Activated naive CD8-positive, alpha-beta T cell (primary cell): Measurements from ENCODE around the gene CDC42BPG.
A peak's percentile ranks its signal among the peaks of the same experiment; 100 is the strongest.

Experiments
- H3K27ac Mint-ChIP-seq: one replicate; pipeline ENCODE4 v1.8.0; 2021; ENCODE audit warnings: mixed read lengths
- H3K27me3 Mint-ChIP-seq: one replicate; pipeline ENCODE4 v1.8.0; 2021; ENCODE audit warnings: mixed read lengths
- H3K36me3 Mint-ChIP-seq: one replicate; pipeline ENCODE4 v1.8.0; 2021; ENCODE audit warnings: mixed read lengths
- H3K4me1 Mint-ChIP-seq: one replicate; pipeline ENCODE4 v1.8.0; 2021; ENCODE audit warnings: low read depth, mixed read lengths
- H3K4me3 Mint-ChIP-seq: one replicate; pipeline ENCODE4 v1.8.0; 2021; ENCODE audit warnings: mild to moderate bottlenecking, mixed read lengths
- H3K9me3 Mint-ChIP-seq: one replicate; pipeline ENCODE4 v1.8.0; 2021; ENCODE audit warnings: low read depth, mixed read lengths

Gene CDC42BPG

GRCh38 chr11:64872790-64873488, 28.5 kb upstream of the CDC42BPG start:
- Mint-ChIP-seq H3K27ac (peak overlapping the region; percentile 91), H3K27me3 (no peaks in the 10 kb centered on the region), H3K4me3 (peak overlapping the region; percentile 48), H3K36me3 (peaks cover 8% of the 10 kb centered on the region), H3K4me1 (peaks cover 82% of the 10 kb centered on the region), H3K9me3 (no peaks in the 10 kb centered on the region)

- no peaks in the 10 kb centered on the region for H3K27me3 Mint-ChIP-seq
- H3K4me3 Mint-ChIP-seq = peak overlapping the region; percentile 76
- peaks cover 84% of the 10 kb centered on the region for H3K4me1 Mint-ChIP-seq
- peaks cover 11% of the 10 kb centered on the region for H3K36me3 Mint-ChIP-seq
- H3K9me3 Mint-ChIP-seq = no peaks in the 10 kb centered on the region
- H3K27ac Mint-ChIP-seq = peak overlapping the region; percentile 91
Observed at GRCh38 chr11:64871492-64871891, 27.0 kb upstream of the CDC42BPG start.

- peak overlapping the region; percentile 92 for H3K27ac Mint-ChIP-seq
- H3K36me3 Mint-ChIP-seq = peaks cover 10% of the 10 kb centered on the region
- peak overlapping the region; percentile 76 for H3K4me3 Mint-ChIP-seq
- peaks cover 84% of the 10 kb centered on the region for H3K4me1 Mint-ChIP-seq
- no peaks in the 10 kb centered on the region for H3K27me3 Mint-ChIP-seq
- H3K9me3 Mint-ChIP-seq = no peaks in the 10 kb centered on the region
Observed at GRCh38 chr11:64870893-64871466, 26.5 kb upstream of the CDC42BPG start.

DNA sequence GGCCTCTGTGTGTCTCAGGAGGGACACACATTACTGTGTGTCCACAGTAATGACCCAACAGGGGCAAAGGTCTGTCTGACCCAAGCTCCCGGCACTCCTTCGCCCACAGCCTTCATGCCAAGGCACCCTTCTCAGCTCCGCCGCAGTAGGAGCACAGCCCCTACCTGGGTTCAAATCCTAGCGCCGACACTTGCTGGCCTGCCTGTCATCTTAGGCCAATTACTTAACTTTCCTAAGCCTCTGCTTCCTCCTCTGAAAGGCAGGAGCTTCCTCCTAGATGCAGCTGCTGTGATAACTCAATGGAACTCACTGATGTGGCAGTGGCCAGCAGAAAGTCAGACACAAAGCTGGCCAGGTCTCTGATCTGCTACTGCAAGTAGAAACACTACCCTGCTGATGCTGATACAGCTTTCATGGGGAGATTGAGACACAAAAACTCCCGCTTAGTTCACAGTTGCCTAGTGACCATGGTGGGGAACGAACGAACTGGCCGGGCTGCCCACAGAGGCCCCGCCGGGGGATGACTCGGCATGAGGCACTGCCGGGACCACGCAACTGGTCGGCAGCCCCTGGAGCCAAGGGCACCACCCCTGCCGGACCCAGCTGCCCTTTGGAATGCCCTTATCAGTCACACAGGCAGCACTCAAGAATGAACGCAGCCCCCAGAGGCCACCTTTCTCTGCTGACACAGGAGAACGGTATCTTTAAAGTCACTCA, 25.9 kb upstream of the CDC42BPG start:
- Mint-ChIP-seq H3K4me1 (peaks cover 84% of the 10 kb centered on the region), H3K9me3 (no peaks in the 10 kb centered on the region), H3K27ac (peak overlapping the region; percentile 92), H3K27me3 (no peaks in the 10 kb centered on the region), H3K36me3 (peaks cover 14% of the 10 kb centered on the region), H3K4me3 (peak overlapping the region; percentile 68)

GRCh38 chr11:64869571-64870175, 25.2 kb upstream of the CDC42BPG start:
- no peaks in the 10 kb centered on the region for H3K9me3 Mint-ChIP-seq
- H3K27me3 Mint-ChIP-seq = no peaks in the 10 kb centered on the region
- peaks cover 14% of the 10 kb centered on the region for H3K36me3 Mint-ChIP-seq
- peaks cover 84% of the 10 kb centered on the region for H3K4me1 Mint-ChIP-seq
- peak overlapping the region; percentile 92 for H3K27ac Mint-ChIP-seq
- peak overlapping the region; percentile 68 for H3K4me3 Mint-ChIP-seq

DNA sequence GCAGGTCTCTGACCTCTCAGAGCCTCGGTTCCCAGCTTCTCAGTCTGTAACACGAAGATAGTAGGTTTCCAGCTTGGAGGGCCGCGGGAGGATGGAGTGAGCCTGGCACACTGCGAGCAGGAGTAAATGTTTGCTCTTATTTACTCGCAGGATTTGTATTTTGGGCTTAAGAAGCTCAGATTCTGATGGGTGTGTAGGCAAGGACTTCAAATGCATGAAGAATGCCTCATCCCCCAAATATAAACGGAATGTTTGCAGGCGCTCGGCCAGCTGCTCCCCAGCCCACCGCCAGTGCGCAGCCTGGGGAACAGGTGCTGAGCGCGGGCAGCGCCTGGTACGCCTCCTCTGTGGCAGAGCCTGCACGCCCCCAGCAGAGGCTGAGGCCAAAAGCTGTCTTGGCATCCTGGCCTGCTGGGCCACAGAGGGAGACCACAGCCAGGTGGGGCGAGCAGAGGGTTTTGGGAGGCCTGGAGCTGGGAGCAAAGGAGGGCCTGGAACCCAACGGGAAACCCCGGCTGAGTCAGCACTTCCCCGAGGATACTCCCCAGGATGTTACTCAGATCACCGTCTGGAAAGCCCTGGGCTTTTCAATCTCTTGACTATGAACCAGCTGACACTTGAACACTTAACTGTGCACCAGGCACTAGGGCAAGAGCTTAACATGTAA, 24.6 kb upstream of the CDC42BPG start:
- H3K36me3 Mint-ChIP-seq = peaks cover 14% of the 10 kb centered on the region
- peak overlapping the region; percentile 78 for H3K4me3 Mint-ChIP-seq
- no peaks in the 10 kb centered on the region for H3K27me3 Mint-ChIP-seq
- peak overlapping the region; percentile 92 for H3K27ac Mint-ChIP-seq
- H3K9me3 Mint-ChIP-seq = no peaks in the 10 kb centered on the region
- peaks cover 84% of the 10 kb centered on the region for H3K4me1 Mint-ChIP-seq

DNA sequence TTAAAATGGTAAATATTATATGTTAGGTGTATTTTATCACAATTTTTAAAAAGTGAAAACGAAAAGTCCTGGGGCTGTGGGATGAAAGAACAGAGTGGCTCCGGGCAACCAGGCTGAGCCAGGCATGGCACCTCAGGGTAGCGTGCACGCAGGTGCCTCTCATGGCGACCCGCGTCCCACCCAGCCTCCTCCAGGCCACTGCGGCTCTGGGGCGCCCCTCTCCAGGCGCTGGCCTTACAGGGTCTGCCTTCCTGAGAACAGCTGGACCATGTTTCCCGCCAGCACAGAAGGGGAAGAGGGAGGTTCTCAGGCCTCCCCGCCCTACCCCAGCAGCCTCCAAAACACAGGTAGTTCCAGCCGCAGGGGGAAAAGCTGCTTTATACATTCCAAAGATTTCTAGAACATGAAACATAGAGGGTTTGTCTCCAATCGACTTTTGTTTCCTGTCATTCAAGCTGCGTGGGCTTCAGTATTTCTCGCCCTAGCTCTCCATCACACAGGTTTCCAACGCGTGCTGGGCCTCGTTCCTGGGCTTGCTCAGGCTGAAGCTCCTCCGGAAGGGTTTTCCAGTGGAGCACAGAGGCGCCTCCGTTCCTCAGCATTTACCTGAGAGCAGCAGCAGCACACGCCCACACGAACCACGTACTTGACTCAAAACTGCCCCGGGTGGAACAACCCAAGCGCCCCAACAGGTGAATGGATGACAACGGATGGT, 23.5 kb upstream of the CDC42BPG start:
- H3K4me3 Mint-ChIP-seq = peak overlapping the region; percentile 78
- H3K9me3 Mint-ChIP-seq = no peaks in the 10 kb centered on the region
- H3K4me1 Mint-ChIP-seq = peaks cover 86% of the 10 kb centered on the region
- no peaks in the 10 kb centered on the region for H3K27me3 Mint-ChIP-seq
- peak overlapping the region; percentile 92 for H3K27ac Mint-ChIP-seq
- peaks cover 14% of the 10 kb centered on the region for H3K36me3 Mint-ChIP-seq

DNA sequence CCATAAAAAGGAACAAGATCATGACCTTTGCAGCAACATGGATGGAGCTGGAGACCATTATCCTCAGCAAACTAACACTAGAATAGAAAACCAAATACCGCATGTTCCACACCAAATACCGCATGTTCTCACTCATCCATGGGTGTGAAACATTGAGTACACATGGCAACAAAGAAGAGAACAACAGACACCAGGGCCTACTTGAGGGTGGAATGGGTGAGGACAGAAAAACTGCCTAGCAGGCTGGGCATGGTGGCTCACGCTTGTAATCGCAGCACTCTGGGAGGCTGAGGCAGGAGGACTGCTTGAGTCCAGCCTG, 21.7 kb upstream of the CDC42BPG start:
- H3K36me3 Mint-ChIP-seq = peaks cover 14% of the 10 kb centered on the region

DNA sequence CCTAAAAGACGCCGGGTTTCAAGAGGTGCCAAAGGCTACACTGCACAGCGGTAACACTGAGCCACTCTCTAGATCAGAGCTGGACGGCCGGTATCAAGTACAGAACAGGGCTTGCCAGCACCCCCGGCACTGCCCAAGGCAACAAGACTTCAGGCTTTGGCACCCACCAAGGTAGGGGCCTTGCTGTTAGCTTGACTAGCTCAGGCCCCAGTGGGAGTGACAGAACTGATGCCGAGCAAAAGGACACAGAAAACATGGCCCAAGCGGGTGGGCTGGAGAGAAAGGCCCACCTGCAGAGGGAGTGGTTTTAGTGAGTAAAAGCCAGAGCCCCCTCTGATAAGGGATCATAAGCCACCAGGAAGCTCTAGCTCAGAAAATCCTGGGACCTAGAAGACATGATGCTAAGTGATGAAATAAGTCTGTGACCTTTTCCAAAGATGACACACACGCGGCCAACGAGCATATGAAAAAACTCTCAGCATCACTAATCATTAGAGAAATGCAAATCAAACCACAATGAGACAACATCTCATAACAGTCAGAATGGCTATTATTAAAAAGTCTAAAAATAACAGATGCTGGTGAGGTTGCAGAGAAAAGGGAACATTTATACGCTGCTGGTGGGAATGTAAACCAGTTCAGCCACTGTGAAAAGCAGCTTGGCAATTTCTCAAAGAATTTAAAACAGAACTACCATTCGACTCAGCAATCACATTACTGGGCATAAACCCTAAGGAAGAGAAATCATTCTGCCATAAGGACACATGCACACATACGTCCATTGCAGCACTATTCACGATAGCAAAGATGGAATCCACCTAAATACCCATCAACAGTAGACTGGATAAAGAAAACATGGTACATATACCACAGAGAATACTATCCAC, 21.1 kb upstream of the CDC42BPG start:
- no peaks in the 10 kb centered on the region for H3K9me3 Mint-ChIP-seq
- H3K36me3 Mint-ChIP-seq = peaks cover 14% of the 10 kb centered on the region
- H3K27me3 Mint-ChIP-seq = no peaks in the 10 kb centered on the region
- H3K4me3 Mint-ChIP-seq = peak overlapping the region; percentile 73
- peaks cover 89% of the 10 kb centered on the region for H3K4me1 Mint-ChIP-seq
- H3K27ac Mint-ChIP-seq = peak overlapping the region; percentile 94

More for the DNA sequence above, 21.7 kb upstream of the CDC42BPG start:
- H3K4me1 Mint-ChIP-seq = peaks cover 87% of the 10 kb centered on the region
- H3K9me3 Mint-ChIP-seq = no peaks in the 10 kb centered on the region
- peak overlapping the region; percentile 94 for H3K27ac Mint-ChIP-seq
- H3K27me3 Mint-ChIP-seq = no peaks in the 10 kb centered on the region
- H3K4me3 Mint-ChIP-seq = peak overlapping the region; percentile 73

DNA sequence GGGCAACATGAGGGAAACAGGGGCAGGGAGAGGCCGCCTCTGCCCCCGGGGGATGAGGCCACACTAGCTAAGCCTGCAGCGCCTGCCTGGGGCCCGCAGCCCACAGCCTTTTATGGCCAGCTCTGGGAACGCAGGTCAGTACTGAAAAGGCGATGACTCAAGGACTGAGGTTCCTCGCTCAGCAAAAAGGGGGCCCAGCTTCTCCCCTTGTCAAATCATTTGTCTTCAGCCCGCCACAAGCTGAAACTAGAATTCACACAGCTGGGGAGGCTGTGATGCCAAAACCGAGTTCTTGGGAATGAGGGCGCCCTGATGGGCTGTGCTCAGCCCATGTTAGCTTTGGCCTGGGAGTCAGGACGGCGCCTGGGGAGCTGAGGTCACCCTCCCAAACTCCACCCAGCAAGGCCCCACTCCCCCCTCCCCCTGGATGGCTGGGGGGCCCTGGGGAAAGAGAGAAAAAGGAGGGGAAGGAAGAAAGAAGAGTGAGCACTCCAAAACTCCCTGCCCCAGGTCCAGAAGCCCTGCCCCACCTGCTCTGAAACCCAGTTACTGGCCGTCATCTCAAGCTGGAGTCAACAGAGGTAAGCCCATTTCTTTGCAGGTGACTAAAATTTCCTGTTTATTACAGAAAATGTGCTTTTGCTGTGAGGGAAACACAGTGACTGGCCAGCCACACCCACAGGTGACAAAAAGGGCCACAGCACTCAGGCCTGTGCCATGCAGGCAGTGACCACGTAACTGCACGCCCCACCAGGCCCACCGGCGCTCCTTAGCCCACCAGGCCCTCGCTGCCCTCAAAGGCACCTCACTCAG, 20.2 kb upstream of the CDC42BPG start:
- Mint-ChIP-seq H3K4me1 (peaks cover 92% of the 10 kb centered on the region), H3K27ac (peak overlapping the region; percentile 94), H3K27me3 (no peaks in the 10 kb centered on the region), H3K36me3 (peaks cover 16% of the 10 kb centered on the region), H3K9me3 (no peaks in the 10 kb centered on the region), H3K4me3 (peak overlapping the region; percentile 73)

- no peaks in the 10 kb centered on the region for H3K9me3 Mint-ChIP-seq
Observed at GRCh38 chr11:64864135-64864472, 19.7 kb upstream of the CDC42BPG start.

GRCh38 chr11:64863391-64864060, 19.1 kb upstream of the CDC42BPG start:
- H3K27ac Mint-ChIP-seq = peak overlapping the region; percentile 94
- peaks cover 16% of the 10 kb centered on the region for H3K36me3 Mint-ChIP-seq
- H3K4me3 Mint-ChIP-seq = peak overlapping the region; percentile 73
- H3K27me3 Mint-ChIP-seq = no peaks in the 10 kb centered on the region
- H3K9me3 Mint-ChIP-seq = no peaks in the 10 kb centered on the region
- peaks cover 92% of the 10 kb centered on the region for H3K4me1 Mint-ChIP-seq

More at GRCh38 chr11:64864135-64864472, 19.7 kb upstream of the CDC42BPG start:
- no peaks in the 10 kb centered on the region for H3K27me3 Mint-ChIP-seq
- peaks cover 92% of the 10 kb centered on the region for H3K4me1 Mint-ChIP-seq
- H3K4me3 Mint-ChIP-seq = peak overlapping the region; percentile 73
- H3K27ac Mint-ChIP-seq = peak overlapping the region; percentile 94
- H3K36me3 Mint-ChIP-seq = peaks cover 16% of the 10 kb centered on the region
